Measurements from ENCODE around the gene SCARF2.
"Not testable (repeated sequence)": the region's sequence is repeated elsewhere in the genome, so short reads cannot be mapped to it uniquely, and the experiment has no call there.

SCARF2 gene

DNA sequence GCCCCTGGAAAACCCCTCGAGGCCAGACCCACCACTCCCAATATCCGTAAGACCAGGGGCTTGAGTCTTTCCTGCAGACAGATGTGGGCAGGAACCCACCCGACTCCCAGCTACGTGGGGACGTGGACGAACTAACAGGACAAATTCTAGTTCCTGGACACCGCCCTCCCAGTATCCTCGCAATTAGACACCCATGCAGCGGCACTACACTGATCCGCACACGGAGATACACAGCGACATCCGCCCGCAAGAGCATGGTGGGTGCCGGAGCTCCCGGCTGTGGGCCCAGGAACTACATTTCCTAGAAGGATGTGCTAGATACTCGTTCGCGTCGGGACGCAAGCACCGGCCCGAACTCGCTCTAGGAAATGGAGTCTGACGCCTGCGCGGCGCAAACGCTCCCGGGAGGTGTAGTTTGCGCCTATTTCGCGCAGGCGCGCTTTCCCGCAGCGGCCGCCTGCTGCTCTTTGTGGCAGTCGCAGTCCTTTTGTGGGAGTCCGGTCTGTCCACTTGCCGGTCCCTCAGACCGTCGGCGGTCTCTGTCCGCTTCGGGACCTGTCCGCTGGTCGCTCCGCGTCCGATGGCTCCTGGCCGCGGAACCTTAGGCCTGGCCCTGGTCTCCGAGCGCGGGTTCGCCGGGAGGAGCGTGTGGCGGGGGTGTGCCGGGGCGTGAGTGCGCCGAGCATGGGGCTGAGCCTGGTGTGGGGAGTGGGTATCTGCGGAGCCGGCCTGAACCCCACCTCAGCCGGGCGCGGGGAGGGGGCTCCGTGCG, 43.7 kb downstream of the SCARF2 start, which contains the start of gene ZNF74:
Gene ZNF74, plus strand, starts transcription at position 447 of the 772 bp plus-strand sequence. CDS start 478 bp downstream, outside the sequence.
- peak; percentile 90 for DNase-seq (ENCODE audit: low spot score)

DNA sequence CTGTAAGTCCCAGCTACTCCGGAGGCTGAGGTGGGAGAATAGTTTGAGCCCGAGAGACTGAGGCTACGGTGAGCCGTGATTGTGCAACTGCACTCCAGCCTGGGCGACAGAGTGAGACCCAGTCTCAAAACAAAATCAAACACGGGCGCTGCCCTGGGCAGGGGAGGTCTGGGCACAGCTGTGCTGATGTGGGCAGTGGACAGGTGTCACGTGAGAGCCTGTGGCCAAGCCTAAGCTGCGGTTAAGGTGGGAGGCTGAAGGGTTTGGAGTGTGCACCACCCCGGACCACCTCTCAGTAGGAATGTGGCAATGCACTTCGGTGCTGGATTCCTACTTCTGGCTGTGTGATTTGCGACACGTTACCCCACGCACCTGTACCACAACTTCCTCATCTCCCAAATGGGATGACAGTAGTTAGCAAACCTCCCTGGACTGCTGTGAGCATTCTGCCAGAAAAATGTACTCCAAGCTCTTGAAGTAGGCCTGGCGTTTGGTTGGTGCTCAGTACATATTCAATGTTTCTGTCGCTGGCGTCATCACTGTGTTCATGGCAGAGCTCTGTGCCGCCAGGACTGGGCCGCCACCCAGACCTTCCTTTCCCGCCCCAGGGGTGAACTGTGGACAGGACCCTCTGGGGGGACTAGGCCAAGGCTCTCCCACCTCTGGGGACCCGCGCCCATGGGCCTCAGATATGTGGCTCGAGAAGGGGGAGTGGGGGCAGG, 44.5 kb downstream of the SCARF2 start:
- DNase-seq (ENCODE audit: low spot score), result no peak

DNA sequence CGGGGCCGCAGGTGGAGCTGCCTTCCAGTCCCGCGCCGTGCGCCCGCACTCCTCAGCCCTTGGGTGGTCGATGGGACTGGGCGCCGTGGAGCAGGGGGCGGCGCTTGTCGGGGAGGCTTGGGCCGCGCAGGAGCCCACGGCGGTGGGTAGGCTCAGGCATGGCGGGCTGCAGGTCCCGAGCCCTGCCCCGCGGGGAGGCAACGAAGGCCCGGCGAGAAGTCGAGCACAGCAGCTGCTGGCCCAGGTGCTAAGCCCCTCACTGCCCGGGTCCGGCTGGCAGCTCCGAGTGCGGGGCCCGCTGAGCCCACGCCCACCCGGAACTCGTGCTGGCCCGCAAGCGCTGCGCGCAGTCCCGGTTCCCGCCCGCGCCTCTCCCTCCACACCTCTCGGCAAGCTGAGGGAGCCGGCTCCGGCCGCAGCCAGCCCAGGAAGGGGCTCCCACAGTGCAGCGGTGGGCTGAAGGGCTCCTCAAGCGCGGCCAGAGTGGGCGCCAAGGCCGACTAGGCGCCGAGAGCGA, 45.2 kb downstream of the SCARF2 start:
- DNase-seq (ENCODE audit: low spot score), result not testable (repeated sequence)

DNA sequence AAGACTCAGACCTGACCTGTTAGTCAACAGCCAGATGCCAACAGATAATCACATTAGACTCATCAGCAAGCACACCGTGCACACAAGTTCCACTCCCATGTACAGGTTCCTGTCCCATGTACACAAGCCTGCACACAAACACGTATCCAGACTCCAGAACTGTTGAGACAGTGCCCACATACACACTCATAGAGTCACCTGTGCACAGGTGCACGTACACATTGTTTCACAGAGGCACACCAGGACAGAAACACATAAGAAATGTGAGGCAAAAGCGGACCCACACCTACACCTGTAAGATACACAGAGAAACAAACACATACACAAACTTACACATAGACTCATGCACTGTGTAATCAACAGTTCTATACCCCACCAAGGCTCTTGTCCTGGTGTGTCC, 46.4 kb downstream of the SCARF2 start:
- no peak for DNase-seq (ENCODE audit: low spot score)

DNA sequence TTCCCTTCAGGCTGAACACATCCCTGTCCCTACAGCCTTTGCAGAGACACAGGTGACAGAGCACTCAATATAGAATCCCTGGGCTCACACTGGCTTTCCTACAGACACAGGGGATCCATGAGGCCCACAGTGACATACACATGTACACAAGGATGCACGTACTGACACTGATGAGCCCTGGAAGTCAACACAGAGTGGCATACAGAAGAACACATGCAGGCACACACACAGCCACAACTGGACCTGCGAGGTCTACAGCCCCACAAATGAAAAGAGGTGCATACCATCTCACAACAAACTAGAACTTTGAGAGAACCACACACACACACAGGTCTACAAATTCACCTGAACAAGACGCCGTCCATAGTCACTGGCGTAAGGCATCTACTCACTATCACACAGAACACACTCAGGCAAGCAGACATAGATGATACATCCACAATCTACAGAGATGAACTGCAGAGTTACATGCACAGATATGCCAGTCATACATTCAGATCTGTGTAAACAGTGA, 47.2 kb downstream of the SCARF2 start:
- DNase-seq (ENCODE audit: low spot score), result no peak

DNA sequence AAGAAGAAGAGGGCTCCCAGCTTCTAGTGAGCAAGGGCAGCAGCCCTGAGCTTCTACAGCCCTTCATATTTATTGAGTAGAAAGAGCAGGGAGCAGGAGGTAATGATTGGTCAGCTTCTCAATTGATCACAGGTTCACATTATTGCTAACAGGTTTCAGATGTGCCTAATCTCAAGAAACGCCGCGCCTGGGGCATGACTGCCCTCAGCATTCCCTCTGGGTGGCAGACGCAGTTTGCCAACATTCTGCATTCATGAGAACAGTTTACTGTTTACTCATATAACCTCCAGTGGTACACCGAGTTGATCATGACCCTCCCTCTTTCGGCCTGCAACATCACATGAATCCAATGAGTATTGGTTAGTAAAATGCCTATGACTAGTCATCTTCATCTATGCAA, 48.3 kb downstream of the SCARF2 start:
- DNase-seq (ENCODE audit: low spot score), result no peak

DNA sequence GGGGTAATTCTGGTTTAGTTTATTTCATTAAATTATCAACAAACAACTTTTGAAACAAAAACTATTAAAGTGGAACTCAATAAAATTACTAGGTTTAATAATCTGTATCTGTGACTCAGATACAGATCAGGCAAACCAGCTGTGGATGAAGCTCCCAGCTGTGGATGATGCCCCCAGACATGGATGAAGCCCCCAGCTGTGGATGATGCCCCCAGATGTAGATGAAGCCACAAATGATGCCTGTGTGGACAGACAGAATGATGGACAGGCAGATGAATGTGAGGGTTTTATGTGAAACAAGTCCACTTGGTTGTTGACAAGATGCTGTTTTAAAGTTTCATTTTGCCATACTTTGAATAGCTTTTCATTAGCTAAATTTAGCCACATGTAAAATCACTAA, 49.4 kb downstream of the SCARF2 start:
- no peak for DNase-seq (ENCODE audit: low spot score)

DNA sequence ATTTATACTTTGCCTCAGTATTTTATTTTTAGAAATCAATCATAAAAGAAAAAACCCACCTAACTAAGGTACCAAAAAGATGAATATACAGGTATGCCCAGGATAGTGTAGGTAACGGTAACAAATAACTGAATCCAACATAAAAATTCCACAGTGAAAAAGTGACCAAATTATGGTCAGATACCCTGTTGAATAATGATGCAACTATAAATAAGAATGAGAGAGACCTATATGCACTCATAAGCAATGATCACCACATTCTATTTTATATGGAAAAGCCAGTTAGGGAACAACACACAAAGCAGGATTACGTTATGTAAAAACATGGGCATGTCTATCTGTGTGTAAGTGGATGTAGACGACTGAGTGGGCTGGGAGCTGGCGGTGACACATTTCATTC, 50.7 kb downstream of the SCARF2 start:
- DNase-seq (ENCODE audit: low spot score), result no peak

DNA sequence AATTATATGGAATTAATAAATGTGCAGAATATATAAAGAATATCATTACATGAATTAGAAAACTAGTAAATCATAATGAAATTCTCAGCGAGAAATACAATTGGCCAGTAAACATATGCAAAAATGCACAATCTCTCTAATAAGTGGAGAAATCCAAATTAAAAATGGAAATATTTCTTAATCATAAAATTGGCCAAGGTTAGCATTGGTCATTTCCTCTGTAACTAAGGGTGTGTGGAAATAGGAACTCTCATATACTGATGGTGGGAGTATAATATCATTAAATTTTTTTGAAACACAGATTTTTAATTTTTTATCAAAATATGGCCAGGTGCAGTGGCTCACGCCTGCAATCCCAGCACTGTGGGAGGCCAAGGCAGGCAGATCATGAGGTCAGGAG, 51.3 kb downstream of the SCARF2 start:
- DNase-seq (ENCODE audit: low spot score), result no peak

DNA sequence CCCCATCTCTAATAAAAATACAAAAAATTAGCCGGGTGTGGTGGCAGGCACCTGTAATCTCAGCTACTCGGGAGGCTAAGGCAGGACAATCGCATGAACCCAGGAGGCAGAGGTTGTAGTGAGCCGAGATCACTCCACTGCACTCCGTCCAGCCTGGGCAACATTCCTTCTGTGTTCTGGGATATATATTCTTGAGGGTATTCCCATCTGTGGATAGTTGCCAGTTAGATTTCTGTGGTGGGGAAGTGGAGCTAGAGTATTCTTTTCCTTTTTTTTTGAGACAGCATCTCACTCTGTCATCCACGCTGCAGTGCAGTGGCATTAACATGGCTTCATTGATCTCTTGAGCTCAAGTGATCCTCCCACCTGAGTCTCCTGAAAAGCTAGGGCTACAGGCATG, 52.8 kb downstream of the SCARF2 start:
- no peak for DNase-seq (ENCODE audit: low spot score)

DNA sequence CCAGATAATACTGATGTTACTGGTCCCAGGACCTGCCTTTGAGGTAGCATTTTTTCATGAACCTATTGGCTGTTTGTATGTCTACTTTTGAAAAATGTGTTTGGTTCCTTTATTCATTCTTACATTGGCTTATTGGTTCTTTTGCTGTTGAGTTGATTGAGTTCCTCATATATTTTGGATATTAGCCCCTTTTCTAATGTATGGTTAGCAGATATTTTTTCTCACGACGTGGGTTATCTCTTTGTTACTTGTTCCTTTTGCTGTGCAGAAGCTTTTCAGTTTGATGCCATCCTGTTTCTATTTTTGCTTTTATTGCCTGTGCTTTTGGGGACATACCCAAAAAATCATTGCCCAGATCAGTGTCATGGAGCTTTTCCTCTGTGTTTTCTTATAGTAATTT, 53.5 kb downstream of the SCARF2 start:
- DNase-seq (ENCODE audit: low spot score), result no peak

DNA sequence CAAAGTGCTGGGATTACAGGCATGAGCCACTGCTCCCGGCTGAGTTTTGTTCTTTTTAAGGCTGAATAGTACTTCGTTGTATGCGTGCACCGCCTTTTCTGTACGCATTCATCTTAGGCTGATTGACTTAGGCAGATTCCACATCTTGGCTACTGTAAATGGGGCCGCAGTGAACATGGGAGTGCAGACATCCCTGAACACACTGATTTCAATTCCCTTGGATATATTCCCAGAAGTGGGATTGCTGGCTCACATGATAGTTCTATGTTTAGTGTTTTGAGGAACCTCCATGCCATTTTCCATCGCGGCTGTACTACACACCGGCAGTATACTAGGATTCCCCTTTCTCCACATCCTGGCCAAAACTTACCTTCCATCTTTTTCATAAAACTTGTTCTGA, 54.1 kb downstream of the SCARF2 start:
- DNase-seq (ENCODE audit: low spot score), result no peak

DNA sequence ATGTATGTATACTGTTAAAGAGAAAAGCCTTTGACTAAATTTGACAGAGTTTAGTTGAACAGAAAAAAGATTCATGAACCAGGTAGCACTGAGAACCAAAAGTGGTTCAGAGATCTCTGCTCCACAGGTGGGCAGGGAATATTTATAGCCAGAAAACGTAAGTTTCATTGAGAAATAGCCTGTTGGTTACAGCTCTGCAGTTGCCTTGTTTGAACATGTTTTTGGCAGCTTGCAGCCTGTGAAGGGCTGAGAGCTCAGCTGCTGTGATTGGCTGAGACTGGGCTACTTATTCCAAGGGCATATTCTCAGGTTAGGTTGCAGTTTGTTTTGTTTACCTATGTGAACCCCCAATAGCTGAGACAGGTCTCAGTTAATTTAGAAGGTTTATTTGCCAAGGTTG, 57.1 kb downstream of the SCARF2 start:
- DNase-seq (ENCODE audit: low spot score), result no peak

DNA sequence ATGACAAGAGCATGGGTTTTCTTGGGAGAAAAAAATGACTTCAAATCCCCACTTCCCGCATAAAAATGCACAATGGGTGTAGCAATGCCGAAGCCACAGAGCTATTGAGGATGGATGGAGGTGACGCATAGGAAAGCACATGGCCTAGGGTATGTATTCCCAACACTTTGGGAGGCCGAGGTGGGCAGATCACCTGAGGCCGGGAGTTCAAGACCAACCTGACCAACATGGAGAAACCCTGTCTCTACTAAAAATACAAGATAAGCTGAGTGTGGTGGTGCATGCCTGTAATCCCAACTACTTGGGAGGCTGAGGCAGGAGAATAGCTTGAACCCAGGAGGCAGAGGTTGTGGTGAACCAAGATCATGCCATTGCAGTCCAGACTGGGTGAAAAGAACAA, 58.9 kb downstream of the SCARF2 start:
- not testable (repeated sequence) for DNase-seq (ENCODE audit: low spot score)

DNA sequence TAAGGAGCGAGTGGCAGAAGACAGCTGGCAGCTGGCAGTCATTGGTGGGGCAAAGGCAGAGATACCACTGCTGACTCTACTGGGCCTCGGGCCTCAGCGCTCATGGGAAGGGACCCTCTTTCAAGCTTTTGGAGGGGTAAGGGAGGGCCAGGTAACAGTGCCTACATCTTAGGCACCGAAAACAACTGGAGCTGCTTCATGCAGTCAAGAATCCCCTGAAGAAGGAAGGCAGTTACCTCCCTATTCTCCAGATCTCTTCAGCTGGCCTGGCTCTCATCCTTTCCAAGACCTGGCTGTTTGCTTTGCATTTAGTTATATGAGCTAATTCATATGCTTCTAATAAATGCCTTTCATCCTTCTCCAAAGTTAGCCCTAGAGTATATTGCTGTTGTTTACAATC, 59.5 kb downstream of the SCARF2 start:
- no peak for DNase-seq (ENCODE audit: low spot score)

DNA sequence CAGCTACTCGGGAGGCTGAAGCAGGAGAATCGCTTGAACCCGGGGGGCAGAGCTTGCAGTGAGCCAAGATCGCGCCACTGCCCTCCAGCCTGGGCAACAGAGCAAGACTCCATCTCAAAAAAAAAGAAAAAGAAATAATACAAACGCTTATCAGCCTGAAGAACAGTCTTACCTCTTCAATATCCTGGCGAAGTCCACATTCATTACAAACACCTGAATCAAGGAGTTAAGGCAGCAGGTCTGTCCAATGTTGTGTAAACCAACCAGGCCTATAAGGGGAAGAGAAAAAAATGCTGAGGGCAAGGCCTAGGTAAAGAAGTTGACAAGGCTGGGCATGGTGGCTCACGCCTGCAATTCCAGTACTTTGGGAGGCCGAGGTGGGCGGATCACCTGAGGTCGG, 60.6 kb downstream of the SCARF2 start:
- DNase-seq (ENCODE audit: low spot score), result not testable (repeated sequence)

DNA sequence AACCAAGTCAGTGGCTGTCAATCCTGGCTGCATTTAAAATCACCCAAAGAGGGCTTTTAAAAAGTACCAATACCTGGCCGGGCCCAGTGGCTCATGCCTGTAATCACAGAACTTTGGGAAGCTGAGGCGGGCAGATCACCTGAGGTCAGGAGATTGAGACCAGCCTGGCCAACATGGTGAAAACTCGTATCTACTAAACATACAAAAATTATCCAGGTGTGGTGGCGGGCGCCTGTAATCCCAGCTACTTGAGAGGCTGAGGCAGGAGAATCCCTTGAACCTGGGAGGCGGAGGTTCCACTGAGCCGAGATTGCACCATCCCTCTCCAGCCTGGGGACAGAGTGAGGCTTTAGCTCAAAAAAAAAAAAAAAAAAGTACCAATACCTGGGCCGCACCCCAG, 61.3 kb downstream of the SCARF2 start:
- not testable (repeated sequence) for DNase-seq (ENCODE audit: low spot score)
